HepG2 (cell line): Measurements from ENCODE around the gene TMEM250. TPM values are rescaled to one million over a fixed set of nuclear protein-coding genes. Genes with fewer than 3 reads are reported as not detected.

ENCODE experiments used
- CBFB ChIP-seq: sonication (generic); formaldehyde crosslinking; IDR thresholded peaks from 2 replicates; pipeline ENCODE4 v1.4.0; 2020; ENCODE audit warnings: missing genetic modification reagents
- MZF1 ChIP-seq: sonication (generic); formaldehyde crosslinking; IDR thresholded peaks from 2 replicates; pipeline ENCODE4 v1.8.1; 2023; ENCODE audit warnings: mild to moderate bottlenecking, missing genetic modification reagents, borderline replicate concordance
- NR2C2 ChIP-seq: sonication (generic); formaldehyde crosslinking; IDR thresholded peaks from 2 replicates; pipeline ENCODE4 v1.4.0; 2020; ENCODE audit warnings: missing genetic modification reagents, mild to moderate bottlenecking, moderate library complexity, borderline replicate concordance
- POGZ ChIP-seq: sonication (generic); formaldehyde crosslinking; IDR thresholded peaks from 2 replicates; pipeline ENCODE4 v1.4.0; 2020; ENCODE audit warnings: mild to moderate bottlenecking, missing genetic modification reagents
- SALL2 ChIP-seq: sonication (generic); formaldehyde crosslinking; IDR thresholded peaks from 2 replicates; pipeline ENCODE4 v1.8.1; 2023; ENCODE audit warnings: mild to moderate bottlenecking, missing genetic modification reagents, inconsistent platforms
- ZMYM3 ChIP-seq: sonication (generic); formaldehyde crosslinking; IDR thresholded peaks from 2 replicates; pipeline ENCODE4 v1.5.1; 2020; ENCODE audit warnings: mild to moderate bottlenecking, missing genetic modification reagents
- ZNF234 ChIP-seq: sonication (generic); formaldehyde crosslinking; conservative IDR thresholded peaks from 2 replicates; pipeline ENCODE4 v1.5.1; 2020; ENCODE audit warnings: mild to moderate bottlenecking, missing genetic modification reagents
- ZNF331 ChIP-seq: sonication (generic); formaldehyde crosslinking; IDR thresholded peaks from 2 replicates; pipeline ENCODE4 v1.4.0; 2020; ENCODE audit warnings: missing genetic modification reagents
- ZNF362 ChIP-seq: sonication (generic); formaldehyde crosslinking; IDR thresholded peaks from 2 replicates; pipeline ENCODE4 v1.4.0; 2020; ENCODE audit warnings: missing genetic modification reagents, mild to moderate bottlenecking, borderline replicate concordance
- ZNF597 ChIP-seq: sonication (generic); formaldehyde crosslinking; IDR thresholded peaks from 2 replicates; pipeline ENCODE4 v1.5.0; 2020; ENCODE audit warnings: missing genetic modification reagents
- ZNF713 ChIP-seq: sonication (generic); formaldehyde crosslinking; IDR thresholded peaks from 2 replicates; pipeline ENCODE4 v1.4.0; 2020; ENCODE audit warnings: mild to moderate bottlenecking, missing genetic modification reagents
- polyA plus RNA-seq, 8 experiments: library from polyadenylated mRNA; depleted of rRNA in 3 of 8; stranded (reverse) in 7 of 8; unstranded in 1 of 8; fragments of >200 nt; fragmentation: Illumina TruSeq in 4 of 8; extraction: Trizol in 4 of 8; gene quantifications; 2 replicates each; pipeline versions ENCODE4 v1.2.1 to v1.2.3, GENCODE V29; 2011 to 2016; ENCODE audit warnings: low read depth in 4 of 8, missing spikeins in 1 of 8, mixed read lengths in 1 of 8; ENCODE audit not compliant: insufficient read depth in 1 of 8
- total RNA-seq, 5 experiments: library from RNA; depleted of rRNA; stranded (reverse); fragments of >200 nt; fragmentation: Illumina TruSeq; extraction: Trizol; gene quantifications; 2 replicates each; pipeline ENCODE4 v1.2.3, GENCODE V29; 2016; ENCODE audit warnings: low read depth in 1 of 5
- TF ChIP-seq, protein P1 (sequence below): sonication (generic); formaldehyde crosslinking; IDR thresholded peaks from 2 replicates; pipeline ENCODE4 v1.4.0; 2020; ENCODE audit warnings: mild to moderate bottlenecking, missing genetic modification reagents
- TF ChIP-seq, protein P2 (sequence below): sonication (generic); formaldehyde crosslinking; IDR thresholded peaks from 2 replicates; pipeline ENCODE4 v1.4.0; 2020; ENCODE audit warnings: missing genetic modification reagents
- TF ChIP-seq, protein P3 (sequence below): sonication (generic); formaldehyde crosslinking; conservative IDR thresholded peaks from 2 replicates; pipeline ENCODE4 v1.4.0; 2020; ENCODE audit warnings: missing genetic modification reagents

The TMEM250 gene
- total and polyA plus RNA-seq, 2 of the 13 experiments (the other 11 are each of a cell fraction or from before 2014, with no cell fraction given) = 5.5 to 13.9 TPM

GRCh38 chr9:136078024-136078423 lies 40.7 kb downstream of the TMEM250 start (continued):
- TF ChIP-seq, protein P1, sequence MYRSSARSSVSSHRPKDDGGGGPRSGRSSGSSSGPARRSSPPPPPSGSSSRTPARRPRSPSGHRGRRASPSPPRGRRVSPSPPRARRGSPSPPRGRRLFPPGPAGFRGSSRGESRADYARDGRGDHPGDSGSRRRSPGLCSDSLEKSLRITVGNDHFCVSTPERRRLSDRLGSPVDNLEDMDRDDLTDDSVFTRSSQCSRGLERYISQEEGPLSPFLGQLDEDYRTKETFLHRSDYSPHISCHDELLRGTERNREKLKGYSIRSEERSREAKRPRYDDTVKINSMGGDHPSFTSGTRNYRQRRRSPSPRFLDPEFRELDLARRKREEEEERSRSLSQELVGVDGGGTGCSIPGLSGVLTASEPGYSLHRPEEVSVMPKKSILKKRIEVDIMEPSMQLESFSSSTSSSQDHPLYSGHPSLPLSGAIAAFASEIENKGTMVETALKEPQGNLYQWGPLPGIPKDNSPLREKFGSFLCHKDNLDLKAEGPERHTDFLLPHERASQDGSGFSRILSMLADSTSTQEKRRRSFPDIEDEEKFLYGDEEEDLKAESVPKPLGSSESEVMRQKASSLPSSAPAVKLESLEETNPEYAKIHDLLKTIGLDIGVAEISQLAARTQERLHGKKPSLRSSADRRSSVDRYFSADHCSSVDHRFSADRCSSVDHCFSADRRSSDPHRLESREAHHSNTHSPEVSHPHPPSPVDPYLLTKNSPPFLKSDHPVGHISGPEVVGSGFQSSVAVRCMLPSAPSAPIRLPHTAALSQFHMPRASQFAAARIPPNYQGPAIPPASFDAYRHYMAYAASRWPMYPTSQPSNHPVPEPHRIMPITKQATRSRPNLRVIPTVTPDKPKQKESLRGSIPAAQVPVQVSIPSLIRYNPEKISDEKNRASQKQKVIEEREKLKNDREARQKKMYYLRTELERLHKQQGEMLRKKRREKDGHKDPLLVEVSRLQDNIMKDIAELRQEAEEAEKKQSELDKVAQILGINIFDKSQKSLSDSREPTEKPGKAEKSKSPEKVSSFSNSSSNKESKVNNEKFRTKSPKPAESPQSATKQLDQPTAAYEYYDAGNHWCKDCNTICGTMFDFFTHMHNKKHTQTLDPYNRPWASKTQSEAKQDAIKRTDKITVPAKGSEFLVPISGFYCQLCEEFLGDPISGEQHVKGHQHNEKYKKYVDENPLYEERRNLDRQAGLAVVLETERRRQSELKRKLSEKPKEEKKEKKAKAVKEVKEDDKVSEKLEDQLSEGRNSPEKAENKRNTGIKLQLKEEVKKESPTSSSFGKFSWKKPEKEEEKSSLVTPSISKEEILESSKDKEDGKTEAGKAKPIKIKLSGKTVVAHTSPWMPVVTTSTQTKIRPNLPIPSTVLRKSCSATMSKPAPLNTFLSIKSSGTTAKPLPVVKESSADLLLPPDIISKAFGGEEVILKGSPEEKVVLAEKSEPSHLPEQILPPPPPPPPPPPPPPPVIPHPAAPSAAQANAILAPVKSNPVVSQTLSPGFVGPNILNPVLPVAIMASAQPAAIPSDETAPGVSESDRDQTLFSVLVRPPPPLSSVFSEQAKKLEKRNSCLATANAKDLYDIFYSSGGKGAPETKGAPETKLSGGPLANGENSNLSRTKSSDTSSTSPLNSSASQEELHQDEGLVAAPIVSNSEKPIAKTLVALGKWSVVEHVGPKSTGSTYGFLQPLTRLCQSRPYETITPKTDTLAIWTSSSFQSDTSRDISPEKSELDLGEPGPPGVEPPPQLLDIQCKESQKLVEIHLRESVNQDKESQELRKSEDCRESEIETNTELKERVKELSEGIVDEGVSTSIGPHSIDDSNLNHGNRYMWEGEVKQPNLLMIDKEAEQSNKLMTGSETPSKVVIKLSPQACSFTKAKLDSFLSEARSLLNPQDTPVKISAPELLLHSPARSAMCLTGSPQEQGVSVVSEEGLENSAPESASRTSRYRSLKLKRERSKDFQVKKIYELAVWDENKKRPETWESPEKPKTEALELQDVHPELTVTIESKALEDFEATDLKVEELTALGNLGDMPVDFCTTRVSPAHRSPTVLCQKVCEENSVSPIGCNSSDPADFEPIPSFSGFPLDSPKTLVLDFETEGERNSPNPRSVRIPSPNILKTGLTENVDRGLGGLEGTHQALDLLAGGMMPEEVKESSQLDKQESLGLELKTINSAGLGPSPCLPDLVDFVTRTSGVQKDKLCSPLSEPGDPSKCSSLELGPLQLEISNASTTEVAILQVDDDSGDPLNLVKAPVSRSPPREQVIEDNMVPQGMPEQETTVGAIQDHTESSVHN = no peak
- TF ChIP-seq ZMYM3 (no peak), POGZ (no peak), CBFB (CRISPR knock-in tag) (no peak), ZNF362 (no peak), ZNF597 (CRISPR knock-in tag) (no peak), NR2C2 (CRISPR knock-in tag) (no peak), ZNF331 (no peak), MZF1 (CRISPR knock-in tag) (no peak), SALL2 (CRISPR knock-in tag) (no peak), ZNF713 (CRISPR knock-in tag) (no peak), ZNF234 (CRISPR knock-in tag) (no peak)
- TF ChIP-seq, protein P2, sequence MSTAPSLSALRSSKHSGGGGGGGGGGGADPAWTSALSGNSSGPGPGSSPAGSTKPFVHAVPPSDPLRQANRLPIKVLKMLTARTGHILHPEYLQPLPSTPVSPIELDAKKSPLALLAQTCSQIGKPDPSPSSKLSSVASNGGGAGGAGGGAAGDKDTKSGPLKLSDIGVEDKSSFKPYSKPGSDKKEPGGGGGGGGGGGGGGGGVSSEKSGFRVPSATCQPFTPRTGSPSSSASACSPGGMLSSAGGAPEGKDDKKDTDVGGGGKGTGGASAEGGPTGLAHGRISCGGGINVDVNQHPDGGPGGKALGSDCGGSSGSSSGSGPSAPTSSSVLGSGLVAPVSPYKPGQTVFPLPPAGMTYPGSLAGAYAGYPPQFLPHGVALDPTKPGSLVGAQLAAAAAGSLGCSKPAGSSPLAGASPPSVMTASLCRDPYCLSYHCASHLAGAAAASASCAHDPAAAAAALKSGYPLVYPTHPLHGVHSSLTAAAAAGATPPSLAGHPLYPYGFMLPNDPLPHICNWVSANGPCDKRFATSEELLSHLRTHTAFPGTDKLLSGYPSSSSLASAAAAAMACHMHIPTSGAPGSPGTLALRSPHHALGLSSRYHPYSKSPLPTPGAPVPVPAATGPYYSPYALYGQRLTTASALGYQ (CRISPR knock-in tag) = no peak
- TF ChIP-seq, protein P3, sequence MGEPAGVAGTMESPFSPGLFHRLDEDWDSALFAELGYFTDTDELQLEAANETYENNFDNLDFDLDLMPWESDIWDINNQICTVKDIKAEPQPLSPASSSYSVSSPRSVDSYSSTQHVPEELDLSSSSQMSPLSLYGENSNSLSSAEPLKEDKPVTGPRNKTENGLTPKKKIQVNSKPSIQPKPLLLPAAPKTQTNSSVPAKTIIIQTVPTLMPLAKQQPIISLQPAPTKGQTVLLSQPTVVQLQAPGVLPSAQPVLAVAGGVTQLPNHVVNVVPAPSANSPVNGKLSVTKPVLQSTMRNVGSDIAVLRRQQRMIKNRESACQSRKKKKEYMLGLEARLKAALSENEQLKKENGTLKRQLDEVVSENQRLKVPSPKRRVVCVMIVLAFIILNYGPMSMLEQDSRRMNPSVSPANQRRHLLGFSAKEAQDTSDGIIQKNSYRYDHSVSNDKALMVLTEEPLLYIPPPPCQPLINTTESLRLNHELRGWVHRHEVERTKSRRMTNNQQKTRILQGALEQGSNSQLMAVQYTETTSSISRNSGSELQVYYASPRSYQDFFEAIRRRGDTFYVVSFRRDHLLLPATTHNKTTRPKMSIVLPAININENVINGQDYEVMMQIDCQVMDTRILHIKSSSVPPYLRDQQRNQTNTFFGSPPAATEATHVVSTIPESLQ (CRISPR knock-in tag) = no peak
